ENCODE data around the gene BOLL. TPM values are rescaled to one million over a fixed set of nuclear protein-coding genes. Genes with fewer than 3 reads are reported as not detected.

The BOLL gene
- total RNA-seq, 1 experiment from 2014 or later, result not detected

GRCh38 chr2:197727011-197727410 is 58.1 kb downstream of the BOLL start:
- no peaks in the 10 kb centered on the region for H3K36me3 Mint-ChIP-seq (ENCODE audit: insufficient read depth, unreplicated experiment)
- no TSS peak for BruUV-seq (replicated peaks)
- intact Hi-C loops (cut with micrococcal nuclease), result no loop called here
- no peak overlapping the region for H3K27ac Mint-ChIP-seq (ENCODE audit: low read depth, unreplicated experiment)
- ChIA-PET POLR2A (no interaction called here), CTCF (interaction anchor here (0.6 kb wide), 1 partner anchor 11 kb away, joined by 3 read pairs; no protein-coding TSS in a partner anchor)
- no peaks in the 10 kb centered on the region for H3K4me1 Mint-ChIP-seq (ENCODE audit: insufficient read depth, unreplicated experiment)
- H3K9me3 Mint-ChIP-seq (ENCODE audit: unreplicated experiment), result peaks cover 7% of the 10 kb centered on the region
- DNase-seq (ENCODE audit: unreplicated experiment), result no peak
- H3K4me3 Mint-ChIP-seq (ENCODE audit: unreplicated experiment), result no peak overlapping the region
- H3K27me3 Mint-ChIP-seq (ENCODE audit: insufficient read depth, unreplicated experiment), result no peaks in the 10 kb centered on the region
- no peak for TF ChIP-seq CTCF (IDR thresholded peaks at IDR 0.05; ENCODE audit: unreplicated experiment)

GRCh38 chr2:197717863-197718262 is 67.3 kb downstream of the BOLL start:
- no peaks in the 10 kb centered on the region for H3K9me3 Mint-ChIP-seq (ENCODE audit: unreplicated experiment)
- peaks cover 10% of the 10 kb centered on the region for H3K36me3 Mint-ChIP-seq (ENCODE audit: insufficient read depth, unreplicated experiment)
- no peak for TF ChIP-seq CTCF (IDR thresholded peaks at IDR 0.05; ENCODE audit: unreplicated experiment)
- H3K27me3 Mint-ChIP-seq (ENCODE audit: insufficient read depth, unreplicated experiment), result no peaks in the 10 kb centered on the region
- no peak overlapping the region for H3K4me3 Mint-ChIP-seq (ENCODE audit: unreplicated experiment)
- intact Hi-C loops (cut with micrococcal nuclease), result no loop called here
- no TSS peak for BruUV-seq (replicated peaks)
- ChIA-PET CTCF (interaction anchor here (0.6 to 3.3 kb wide), 4 partner anchors 9 to 1819 kb away, joined by 3 to 15 read pairs (median 4); no protein-coding TSS in a partner anchor), POLR2A (interaction anchor here (0.6 kb wide), 1 partner anchor 120 kb away, joined by 3 read pairs; no protein-coding TSS in a partner anchor)
- no peak overlapping the region for H3K27ac Mint-ChIP-seq (ENCODE audit: low read depth, unreplicated experiment)
- peaks cover 4% of the 10 kb centered on the region for H3K4me1 Mint-ChIP-seq (ENCODE audit: insufficient read depth, unreplicated experiment)
- no peak for DNase-seq (ENCODE audit: unreplicated experiment)

GRCh38 chr2:197713271-197713670 is 71.8 kb downstream of the BOLL start:
- Mint-ChIP-seq H3K27me3 (ENCODE audit: insufficient read depth, unreplicated experiment) (no peaks in the 10 kb centered on the region), H3K4me3 (ENCODE audit: unreplicated experiment) (no peak overlapping the region), H3K9me3 (ENCODE audit: unreplicated experiment) (no peaks in the 10 kb centered on the region), H3K36me3 (ENCODE audit: insufficient read depth, unreplicated experiment) (peaks cover 16% of the 10 kb centered on the region), H3K27ac (ENCODE audit: low read depth, unreplicated experiment) (no peak overlapping the region), H3K4me1 (ENCODE audit: insufficient read depth, unreplicated experiment) (peaks cover 21% of the 10 kb centered on the region)
- TF ChIP-seq CTCF (IDR thresholded peaks at IDR 0.05; ENCODE audit: unreplicated experiment), result no peak
- BruUV-seq (replicated peaks), result no TSS peak
- DNase-seq (ENCODE audit: unreplicated experiment), result no peak
- ChIA-PET POLR2A (no interaction called here), CTCF (interaction anchor here (0.6 kb wide), 1 partner anchor 238 kb away, joined by 3 read pairs; no protein-coding TSS in a partner anchor)
- intact Hi-C loops (cut with micrococcal nuclease), result no loop called here

- BruUV-seq (replicated peaks), result no TSS peak
- POLR2A ChIA-PET, result no interaction called here
- Mint-ChIP-seq H3K36me3 (ENCODE audit: insufficient read depth, unreplicated experiment) (peaks cover 11% of the 10 kb centered on the region), H3K4me1 (ENCODE audit: insufficient read depth, unreplicated experiment) (peaks cover 30% of the 10 kb centered on the region), H3K9me3 (ENCODE audit: unreplicated experiment) (no peaks in the 10 kb centered on the region), H3K4me3 (ENCODE audit: unreplicated experiment) (no peak overlapping the region), H3K27me3 (ENCODE audit: insufficient read depth, unreplicated experiment) (no peaks in the 10 kb centered on the region), H3K27ac (ENCODE audit: low read depth, unreplicated experiment) (no peak overlapping the region)
- peak; percentile 11 for DNase-seq (ENCODE audit: unreplicated experiment)
- CTCF ChIA-PET, result interaction anchor here (0.5 to 1.1 kb wide), 5 partner anchors 67 to 585 kb away, joined by 3 to 6 read pairs (median 3); no protein-coding TSS in a partner anchor
- TF ChIP-seq CTCF (IDR thresholded peaks at IDR 0.05; ENCODE audit: unreplicated experiment), result no peak
- intact Hi-C loops (cut with micrococcal nuclease), result no loop called here
These were observed 73.5 kb downstream of the BOLL start for GRCh38 chr2:197711578-197711977.

Data from MCF 10A (cell line).